Endometrial microvascular endothelial cells (primary cell): ENCODE measurements around the gene XXYLT1. TPM values are rescaled to one million over a fixed set of nuclear protein-coding genes. Genes with fewer than 3 reads are reported as not detected.
"Not testable (repeated sequence)": the region's sequence is repeated elsewhere in the genome, so short reads cannot be mapped to it uniquely, and the experiment has no call there.

ENCODE experiments used
- in situ Hi-C: cut with HindIII; loops from 2 replicates; pipeline ENCODE4 v1.10.0; 2017; ENCODE audit warnings: low sequenced_read_pairs, low pct_unique_long_range_greater_than_20kb; ENCODE audit errors: inconsistent ontology term
- total RNA-seq: library from RNA; depleted of rRNA; stranded (reverse); fragments of >200 nt; gene quantifications from one replicate; pipeline ENCODE4 v1.2.3, GENCODE V29; 2015; ENCODE audit errors: inconsistent ontology term

Gene XXYLT1
- total RNA-seq, 1 donor from 2014 or later, result 63.7 TPM

DNA sequence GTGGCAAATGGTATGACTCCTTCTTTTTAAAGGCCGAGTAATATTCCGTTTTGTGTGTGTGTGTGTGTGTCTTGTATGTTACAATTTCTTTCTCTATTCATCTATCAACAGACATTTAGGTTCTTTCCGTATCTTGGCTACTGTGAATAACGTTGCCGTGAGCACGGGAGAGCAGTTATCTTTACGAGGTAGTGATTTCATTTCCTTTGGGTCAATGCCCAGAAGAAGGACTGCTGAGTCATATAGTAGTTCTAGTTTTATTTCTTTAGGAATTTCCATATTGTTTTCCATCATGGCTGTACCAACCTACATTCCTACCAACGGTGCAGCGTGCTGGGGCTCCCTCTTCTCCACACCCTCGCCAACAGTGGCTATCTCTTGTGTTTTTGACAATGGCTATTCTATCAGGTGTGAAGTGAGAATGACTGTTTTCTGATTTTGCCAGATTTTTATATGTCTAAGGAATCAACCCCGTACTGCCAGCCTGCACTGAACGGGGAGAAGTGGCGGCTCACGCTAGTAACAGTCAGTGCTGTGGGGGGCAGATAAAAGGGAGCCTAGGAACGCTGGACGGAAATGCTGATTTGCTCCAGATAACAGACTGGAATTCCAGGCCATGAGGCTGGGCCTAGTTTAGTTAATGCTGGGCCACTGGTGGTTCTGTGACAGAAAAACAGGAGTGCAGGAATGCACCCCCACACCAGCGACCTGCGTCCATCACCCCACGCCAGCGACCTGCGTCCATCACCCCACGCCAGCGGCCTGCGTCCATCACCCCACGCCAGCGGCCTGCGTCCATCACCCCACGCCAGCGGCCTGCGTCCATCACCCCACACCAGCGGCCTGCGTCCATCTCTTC lies 168.1 kb downstream of the XXYLT1 start:
- in situ Hi-C loops, result no loop called here

- in situ Hi-C loops, result no loop called here
These were observed 168.9 kb downstream of the XXYLT1 start for GRCh38 chr3:195101927-195102608.

DNA sequence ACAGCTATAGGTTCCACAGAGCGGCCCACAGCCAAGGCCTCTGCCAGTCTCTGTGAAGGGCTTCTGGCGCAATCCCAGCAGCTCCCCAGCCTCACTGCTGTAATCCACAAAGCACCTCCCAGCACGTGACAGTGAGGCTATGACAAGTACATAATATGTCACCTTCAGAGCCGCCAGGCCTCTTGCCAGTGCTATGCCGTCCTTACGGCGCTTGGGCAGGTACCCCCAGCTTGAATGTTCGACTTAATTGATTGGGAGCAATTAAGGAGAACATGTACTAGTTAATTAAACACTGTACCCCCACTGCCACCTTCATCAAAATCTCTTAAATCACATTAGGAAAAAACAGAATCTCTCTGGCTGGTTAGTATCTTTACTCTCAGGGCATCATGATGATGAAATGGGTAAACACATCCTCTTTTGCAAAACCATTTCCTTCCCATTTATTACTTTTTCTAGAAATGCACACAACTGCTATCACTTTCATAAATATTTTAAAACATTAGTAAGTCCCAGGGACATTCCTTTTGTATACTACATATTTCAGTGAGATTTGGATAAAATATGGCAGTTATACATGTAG lies 169.9 kb downstream of the XXYLT1 start:
- in situ Hi-C loops, result no loop called here

DNA sequence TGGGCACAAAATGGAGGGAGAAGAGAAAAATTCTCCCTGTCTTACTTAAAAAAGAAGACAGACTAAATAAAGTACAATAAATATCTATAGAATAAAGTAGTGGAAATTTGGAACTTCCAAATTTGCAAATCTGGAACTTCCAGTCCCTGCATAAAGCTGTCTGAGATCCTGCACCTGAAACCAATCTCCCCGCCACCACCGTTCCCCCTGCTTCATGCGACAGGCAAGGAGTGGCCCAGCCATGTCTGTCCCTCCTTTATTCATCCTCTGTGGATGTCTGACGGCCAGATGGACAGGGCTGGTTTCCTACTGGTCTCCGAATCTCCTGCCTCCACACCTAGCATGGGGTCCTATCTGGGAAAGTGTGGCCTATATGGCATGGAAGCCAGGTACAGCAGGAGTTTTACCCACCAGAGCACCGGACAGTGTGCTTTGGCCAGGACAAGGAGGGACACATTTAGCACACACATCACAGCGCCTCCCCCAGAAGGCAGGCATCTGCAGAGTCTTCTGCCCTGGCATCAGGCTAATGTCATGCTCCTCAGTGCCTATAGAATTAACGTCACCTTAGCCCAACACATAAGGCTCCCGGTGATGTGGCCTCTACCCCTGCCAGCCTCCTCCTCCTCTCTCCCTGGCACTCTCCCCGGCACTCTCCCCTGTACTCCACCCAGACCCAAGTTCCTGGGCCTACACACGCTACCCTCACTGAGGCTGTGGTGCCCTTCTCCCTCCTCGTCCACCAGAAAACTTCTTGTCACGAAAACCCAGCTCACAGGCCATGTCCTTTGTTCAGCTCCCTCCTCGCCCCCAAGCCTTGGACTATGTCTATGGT lies 170.8 kb downstream of the XXYLT1 start:
- in situ Hi-C loops, result no loop called here

DNA sequence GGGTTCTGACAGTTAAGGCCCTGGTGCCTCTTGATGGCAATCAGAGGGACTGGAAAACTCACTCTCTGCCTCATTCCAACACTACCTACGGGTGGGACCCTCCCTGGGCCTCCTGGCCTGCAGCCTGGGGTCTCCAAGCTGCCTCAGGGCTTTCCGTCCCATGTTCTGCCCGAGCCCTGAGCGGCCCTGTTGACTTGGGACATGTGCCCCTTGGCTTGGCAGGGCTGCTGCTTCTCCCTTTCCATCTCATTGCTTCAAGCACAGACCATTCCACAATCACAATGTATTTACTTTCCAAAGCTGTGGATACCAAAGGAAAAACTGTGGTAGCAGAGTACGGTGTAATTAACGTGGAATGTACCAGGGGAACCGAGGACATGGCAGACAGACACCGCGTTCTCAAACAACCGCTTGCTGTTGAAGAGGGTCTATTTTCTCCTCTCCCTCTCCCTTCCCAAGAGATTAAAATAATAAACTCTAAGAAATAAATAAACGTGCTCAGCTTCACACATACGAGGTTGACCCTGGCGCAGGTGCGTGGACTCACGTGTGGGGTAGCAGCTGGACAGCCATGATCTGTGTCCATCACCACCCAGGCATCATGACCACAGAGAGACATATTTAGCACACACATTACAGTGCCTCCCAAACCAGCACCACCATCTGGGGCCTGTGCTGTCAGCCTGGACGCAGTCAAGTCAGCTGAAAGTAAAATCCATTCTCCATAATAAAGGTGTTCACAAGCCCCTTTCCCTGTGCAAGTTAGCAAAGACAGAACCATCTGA lies 172.0 kb downstream of the XXYLT1 start:
- in situ Hi-C loops, result no loop called here

- in situ Hi-C loops, result no loop called here
These were observed 173.4 kb downstream of the XXYLT1 start for GRCh38 chr3:195097331-195098255.

DNA sequence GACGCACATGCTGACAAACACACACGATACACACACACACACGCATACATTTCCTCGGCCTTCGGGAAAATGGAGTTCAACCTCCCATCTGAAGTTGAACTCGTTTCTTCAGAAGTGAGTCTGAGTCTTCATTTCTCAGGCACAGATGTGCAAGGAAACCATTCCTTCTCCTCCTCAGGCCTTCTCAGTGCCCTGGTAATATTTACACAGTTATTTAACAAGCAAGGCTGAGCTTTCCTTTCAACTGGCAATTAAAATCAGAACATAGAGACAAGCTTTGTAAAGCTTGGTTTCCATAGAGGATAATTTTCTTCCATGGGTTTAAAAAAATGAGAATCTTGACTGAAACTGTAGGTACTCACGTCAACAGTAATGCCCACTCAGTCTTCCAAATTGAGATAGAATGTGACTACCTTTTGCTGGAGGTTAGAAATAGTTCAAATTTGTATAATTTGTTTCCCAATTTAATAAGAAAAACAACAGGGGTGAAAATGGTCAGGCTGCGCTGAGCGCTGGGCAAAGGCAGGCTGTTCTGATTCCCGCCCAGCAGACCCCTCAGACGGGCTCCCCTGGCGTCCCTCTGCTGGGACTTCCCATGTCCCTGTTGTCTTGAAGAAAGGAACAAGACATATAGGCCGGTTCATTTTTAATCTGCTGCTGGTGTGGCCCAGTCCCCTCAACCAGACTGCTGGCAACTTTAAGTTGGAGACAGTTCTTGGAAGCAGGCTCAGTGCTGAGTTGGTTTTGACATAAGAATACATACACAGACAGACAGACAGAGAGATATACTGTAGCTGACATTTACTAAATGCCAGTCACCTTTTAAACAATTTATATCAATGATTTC lies 174.3 kb downstream of the XXYLT1 start:
- in situ Hi-C loops, result no loop called here

- in situ Hi-C loops, result no loop called here
These were observed 174.9 kb downstream of the XXYLT1 start for GRCh38 chr3:195096053-195096452.

GRCh38 chr3:195095704-195096036 lies 175.3 kb downstream of the XXYLT1 start:
- in situ Hi-C loops, result no loop called here

- in situ Hi-C loops, result no loop called here
These were observed 175.8 kb downstream of the XXYLT1 start for GRCh38 chr3:195095035-195095703.

DNA sequence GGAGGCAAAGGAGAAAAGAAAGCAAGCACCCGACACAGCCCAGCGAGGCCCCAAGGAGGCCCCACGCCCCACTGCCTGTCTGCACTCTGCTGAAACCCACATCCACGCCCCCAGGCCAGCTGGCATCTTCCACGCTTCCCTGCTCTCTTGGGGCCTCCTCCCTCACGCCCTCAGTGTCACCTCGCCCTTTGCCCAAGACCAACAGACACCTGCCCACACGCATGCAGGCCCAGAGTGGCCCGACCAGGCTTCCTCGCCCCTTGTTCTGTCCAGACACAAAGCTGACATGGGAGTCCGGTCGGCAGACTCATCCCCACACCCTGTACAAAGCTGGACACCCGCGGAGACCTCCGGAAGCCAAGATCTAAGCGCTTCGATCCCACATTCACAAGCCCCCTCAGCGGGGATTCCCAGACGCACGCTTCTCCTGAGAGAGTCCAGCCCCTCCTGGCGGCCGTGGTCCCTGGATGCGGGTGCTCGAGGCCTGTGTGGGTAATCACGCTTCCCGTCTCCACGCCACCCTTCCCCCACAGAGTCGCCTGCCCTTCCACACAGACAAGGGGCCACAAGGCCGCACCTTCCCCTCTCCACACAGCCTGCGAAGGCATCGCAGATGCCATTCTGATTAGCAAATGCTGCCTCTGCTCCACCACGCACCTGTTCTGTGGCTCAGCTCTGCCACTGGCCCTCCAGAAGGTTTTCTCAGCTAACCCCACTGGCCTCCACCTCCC lies 176.6 kb downstream of the XXYLT1 start:
- in situ Hi-C loops, result no loop called here

DNA sequence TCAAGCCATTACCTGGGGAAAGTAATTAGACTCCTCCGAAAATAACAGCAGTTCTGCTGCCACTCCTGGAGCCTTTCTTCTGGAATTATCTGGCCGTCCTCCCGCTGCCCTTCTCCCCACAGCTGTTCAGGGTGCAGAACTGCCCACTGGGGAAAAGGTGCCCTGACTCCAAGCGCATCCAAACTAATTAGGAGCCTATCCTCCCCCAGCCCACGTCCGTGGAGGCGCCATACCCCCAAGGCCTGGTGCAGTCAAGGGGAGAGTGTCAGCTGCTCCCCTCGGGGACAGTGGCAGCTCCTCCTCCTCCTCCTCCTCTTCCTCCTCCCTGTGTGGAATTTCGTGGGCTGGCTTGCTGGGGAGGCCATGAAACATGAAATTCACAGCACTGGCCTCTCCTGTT lies 177.2 kb downstream of the XXYLT1 start:
- in situ Hi-C loops, result no loop called here

GRCh38 chr3:195087840-195088601 lies 182.9 kb downstream of the XXYLT1 start:
- in situ Hi-C loops, result not testable (repeated sequence)

DNA sequence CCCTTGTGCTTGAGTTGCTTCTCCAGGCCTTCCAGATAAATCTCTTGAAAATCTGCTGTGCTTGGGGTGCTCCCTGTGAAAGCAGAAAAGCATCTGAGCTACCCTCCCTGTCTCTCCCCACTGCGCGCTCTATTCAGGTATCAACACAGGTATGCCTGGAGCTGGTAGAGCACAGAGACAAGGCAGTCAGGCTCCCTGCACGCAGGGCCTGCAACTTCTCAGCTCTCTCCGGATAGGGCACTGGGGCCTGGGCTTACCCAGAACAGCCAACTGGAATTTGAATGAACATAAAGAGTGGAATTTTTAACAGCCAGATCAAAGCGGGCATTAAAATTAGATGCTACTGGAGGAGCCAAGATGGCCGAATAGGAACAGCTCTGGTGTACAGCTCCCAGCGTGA lies 183.6 kb downstream of the XXYLT1 start:
- in situ Hi-C loops, result no loop called here

GRCh38 chr3:195086885-195087284 lies 184.1 kb downstream of the XXYLT1 start:
- in situ Hi-C loops, result no loop called here
